OCI-LY1 (cell line): ENCODE data around the gene CTIF.

Experiments used
- H2AFZ ChIP-seq: fragments of 200-600 bp; sonication (generic), shearing (Covaris generic); 2 replicates; pipeline ENCODE4 v1.6.0; 2014; ENCODE audit warnings: antibody characterized with exemption, mild to moderate bottlenecking, low read length
- H3F3A ChIP-seq: fragments of 200-600 bp; sonication (generic), shearing (Covaris generic); 2 replicates; pipeline ENCODE4 v1.6.0; 2014; ENCODE audit warnings: mild to moderate bottlenecking, antibody characterized with exemption, low read length, moderate library complexity; ENCODE audit not compliant: insufficient read depth
- H3K27ac ChIP-seq: fragments of 200-600 bp; sonication (generic); 2 replicates; pipeline ENCODE4 v1.5.1; 2014; ENCODE audit warnings: low read length, mixed run types, mild to moderate bottlenecking, low read depth; ENCODE audit not compliant: poor library complexity, severe bottlenecking
- H3K27me3 ChIP-seq: fragments of 200-600 bp; sonication (generic); 2 replicates; pipeline ENCODE4 v1.6.0; 2014; ENCODE audit warnings: antibody characterized with exemption, mild to moderate bottlenecking, low read length, moderate library complexity; ENCODE audit not compliant: insufficient read depth
- H3K36me3 ChIP-seq: fragments of 200-600 bp; sonication (generic); 2 replicates; pipeline ENCODE4 v1.6.1; 2014; ENCODE audit warnings: mild to moderate bottlenecking, antibody characterized with exemption, low read length, moderate library complexity, mixed read lengths; ENCODE audit not compliant: insufficient read depth
- H3K4me1 ChIP-seq: fragments of 200-600 bp; sonication (generic); 2 replicates; pipeline ENCODE4 v1.5.1; 2014; ENCODE audit warnings: mild to moderate bottlenecking, low read length, moderate library complexity; ENCODE audit not compliant: insufficient read depth, severe bottlenecking
- H3K4me2 ChIP-seq: fragments of 200-600 bp; sonication (generic), shearing (Covaris generic); 2 replicates; pipeline ENCODE4 v1.6.1; 2014; ENCODE audit warnings: low read length
- H3K4me3 ChIP-seq: fragments of 200-600 bp; sonication (generic); 2 replicates; pipeline ENCODE4 v1.5.1; 2014; ENCODE audit warnings: low read length, low read depth, mild to moderate bottlenecking, mixed read lengths; ENCODE audit not compliant: poor library complexity, severe bottlenecking
- H3K79me2 ChIP-seq: fragments of 200-600 bp; shearing (Covaris generic); 2 replicates; pipeline ENCODE4 v1.6.1; 2016; ENCODE audit warnings: mixed run types, low read length, mixed read lengths; ENCODE audit not compliant: insufficient read depth
- H3K9ac ChIP-seq: fragments of 200-600 bp; sonication (generic), shearing (Covaris generic); 2 replicates; pipeline ENCODE4 v1.6.1; 2014; ENCODE audit warnings: mild to moderate bottlenecking, low read length, mixed read lengths
- H3K9me2 ChIP-seq: fragments of 200-600 bp; sonication (generic), shearing (Covaris generic); 2 replicates; pipeline ENCODE4 v1.6.1; 2014; ENCODE audit warnings: low read depth, mild to moderate bottlenecking, low read length, mixed read lengths
- H3K9me3 ChIP-seq: fragments of 200-600 bp; shearing (Covaris generic); 2 replicates; pipeline ENCODE4 v1.6.1; 2014; ENCODE audit warnings: low read length, mixed read lengths
- H4K20me1 ChIP-seq: fragments of 200-600 bp; sonication (generic), shearing (Covaris generic); 2 replicates; pipeline ENCODE4 v1.6.0; 2016; ENCODE audit warnings: mild to moderate bottlenecking, low read length; ENCODE audit not compliant: insufficient read depth
- CTCF ChIP-seq: fragments of 200-600 bp; sonication (generic), shearing (Covaris generic); IDR thresholded peaks from 2 replicates; pipeline ENCODE4 v1.5.1; 2017; ENCODE audit warnings: mild to moderate bottlenecking, antibody characterized with exemption, low read length, moderate library complexity, mixed read lengths
- EZH2 ChIP-seq: fragments of 200-600 bp; sonication (generic), shearing (Covaris generic); IDR thresholded peaks from 2 replicates; pipeline ENCODE4 v1.8.0; 2017; ENCODE audit warnings: borderline replicate concordance, mixed run types, mild to moderate bottlenecking, antibody characterized with exemption, low read length, moderate library complexity, mixed read lengths

CTIF gene

GRCh38 chr18:48621240-48621639 lies 82.4 kb downstream of the CTIF start:
- Histone ChIP-seq H3K27ac (no peak overlapping the region), H3K36me3 (no peaks in the 10 kb centered on the region), H3K9me2 (no peaks in the 10 kb centered on the region), H3F3A (no peaks in the 10 kb centered on the region), H4K20me1 (no peaks in the 10 kb centered on the region), H3K4me2 (no peak overlapping the region), H3K9me3 (no peaks in the 10 kb centered on the region), H3K79me2 (no peaks in the 10 kb centered on the region), H3K27me3 (no peaks in the 10 kb centered on the region), H2AFZ (no peak overlapping the region), H3K9ac (no peak overlapping the region), H3K4me1 (peaks cover 11% of the 10 kb centered on the region), H3K4me3 (no peak overlapping the region)
- no peak for TF ChIP-seq EZH2

GRCh38 chr18:48621815-48622555 lies 83.2 kb downstream of the CTIF start:
- Histone ChIP-seq H3K36me3 (no peaks in the 10 kb centered on the region), H3K4me2 (no peak overlapping the region), H3F3A (no peaks in the 10 kb centered on the region), H3K79me2 (no peaks in the 10 kb centered on the region), H3K4me3 (no peak overlapping the region), H3K9ac (no peak overlapping the region), H2AFZ (no peak overlapping the region), H3K9me2 (no peaks in the 10 kb centered on the region), H3K9me3 (no peaks in the 10 kb centered on the region), H4K20me1 (no peaks in the 10 kb centered on the region), H3K27ac (no peak overlapping the region), H3K27me3 (no peaks in the 10 kb centered on the region), H3K4me1 (peaks cover 11% of the 10 kb centered on the region)
- TF ChIP-seq EZH2: no peak
- no peak for TF ChIP-seq CTCF

- Histone ChIP-seq H3K9me3 (no peaks in the 10 kb centered on the region), H3K4me3 (no peak overlapping the region), H3K36me3 (no peaks in the 10 kb centered on the region), H4K20me1 (no peaks in the 10 kb centered on the region), H3K79me2 (no peaks in the 10 kb centered on the region), H3K9ac (no peak overlapping the region), H3F3A (no peaks in the 10 kb centered on the region), H3K9me2 (no peaks in the 10 kb centered on the region), H3K4me1 (peaks cover 11% of the 10 kb centered on the region), H3K27ac (no peak overlapping the region), H2AFZ (no peak overlapping the region), H3K27me3 (no peaks in the 10 kb centered on the region), H3K4me2 (no peak overlapping the region)
- TF ChIP-seq EZH2: no peak
- no peak for TF ChIP-seq CTCF
Observed at GRCh38 chr18:48622911-48623431, 84.1 kb downstream of the CTIF start.
